Type B pancreatic cell (in vitro differentiated cells): ENCODE measurements around the gene IL36B. TPM values are rescaled to one million over a fixed set of nuclear protein-coding genes. Genes with fewer than 3 reads are reported as not detected.

Source experiments
- DNase-seq: peaks from one replicate; pipeline ENCODE4 v3.0.0; 2021; ENCODE audit warnings: mixed read lengths; ENCODE audit not compliant: unreplicated experiment; ENCODE audit errors: extremely low spot score
- H3K27ac Mint-ChIP-seq: 2 replicates; pipeline ENCODE4 v1.8.0; 2021; ENCODE audit warnings: mild to moderate bottlenecking, mixed read lengths
- H3K27me3 Mint-ChIP-seq: 2 replicates; pipeline ENCODE4 v1.8.0; 2021; ENCODE audit warnings: mixed read lengths
- H3K36me3 Mint-ChIP-seq: 2 replicates; pipeline ENCODE4 v1.8.0; 2021; ENCODE audit warnings: mixed read lengths
- H3K4me1 Mint-ChIP-seq: one replicate; pipeline ENCODE4 v1.8.0; 2021; ENCODE audit warnings: mixed read lengths; ENCODE audit not compliant: unreplicated experiment
- H3K4me3 Mint-ChIP-seq: 2 replicates; pipeline ENCODE4 v1.8.0; 2021; ENCODE audit warnings: mild to moderate bottlenecking, mixed read lengths
- H3K9me3 Mint-ChIP-seq: 2 replicates; pipeline ENCODE4 v1.8.0; 2021; ENCODE audit warnings: mixed read lengths
- CTCF ChIP-seq: fragments of 200-600 bp; sonication (generic); conservative IDR thresholded peaks from 2 replicates; pipeline ENCODE4 v1.5.0; 2021; ENCODE audit warnings: antibody characterized with exemption, mild to moderate bottlenecking
- total RNA-seq: library from RNA; stranded (reverse); gene quantifications from 2 replicates; pipeline ENCODE4 v1.2.1, GENCODE V29; 2021; ENCODE audit warnings: low replicate concordance

The IL36B gene
- total RNA-seq, 1 donor from 2014 or later: not detected

- Mint-ChIP-seq H3K27me3 (peaks cover 24% of the 10 kb centered on the region), H3K9me3 (no peaks in the 10 kb centered on the region), H3K4me1 (no peaks in the 10 kb centered on the region), H3K4me3 (no peak overlapping the region), H3K36me3 (no peaks in the 10 kb centered on the region), H3K27ac (no peak overlapping the region)
- TF ChIP-seq CTCF: no peak
- DNase-seq: no peak
Measured at GRCh38 chr2:113038291-113038690, 14.4 kb downstream of the IL36B start.

DNA sequence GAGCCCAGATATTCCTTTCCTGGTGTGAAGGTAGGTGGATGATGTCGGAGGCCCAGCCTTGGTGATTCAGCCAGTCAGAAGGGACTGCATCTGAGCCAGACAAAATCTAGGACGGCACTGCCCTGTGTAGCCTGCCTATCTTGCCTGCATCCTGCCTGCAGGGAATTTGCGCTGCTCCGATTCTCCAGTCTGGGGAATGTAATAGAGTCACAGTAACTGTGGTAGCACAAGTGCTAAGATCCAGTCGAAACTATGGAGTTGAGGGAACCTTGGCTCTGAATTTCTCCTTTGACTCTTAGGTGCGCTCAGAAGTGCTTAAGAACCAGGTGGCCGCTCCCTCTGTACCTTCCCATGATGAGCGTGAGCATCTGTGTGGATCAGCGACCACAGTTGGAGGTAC, 15.9 kb downstream of the IL36B start:
- H3K4me3 Mint-ChIP-seq: no peak overlapping the region
- no peaks in the 10 kb centered on the region for H3K4me1 Mint-ChIP-seq
- DNase-seq: no peak
- TF ChIP-seq CTCF: no peak
- no peaks in the 10 kb centered on the region for H3K9me3 Mint-ChIP-seq
- H3K27me3 Mint-ChIP-seq: peaks cover 25% of the 10 kb centered on the region
- no peaks in the 10 kb centered on the region for H3K36me3 Mint-ChIP-seq
- no peak overlapping the region for H3K27ac Mint-ChIP-seq

DNA sequence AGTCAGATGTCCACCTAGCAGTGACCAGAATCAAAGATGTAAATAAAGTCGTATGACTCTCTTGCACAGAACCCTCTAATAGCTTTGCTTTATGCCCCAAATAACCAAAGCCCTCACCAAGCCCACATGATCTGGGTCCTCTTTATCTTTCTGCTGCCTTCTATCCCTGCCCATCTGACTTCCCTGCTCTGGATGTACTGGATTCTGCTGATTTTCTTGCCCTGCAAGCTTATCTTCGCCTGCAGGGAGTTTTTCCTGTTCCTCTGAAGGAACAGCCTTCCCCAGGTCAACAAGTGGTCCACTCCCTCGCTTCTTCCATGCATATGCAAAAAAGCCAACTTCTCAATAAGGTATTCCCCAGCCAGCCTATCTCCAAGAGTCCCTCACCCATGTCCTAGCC, 18.7 kb downstream of the IL36B start:
- DNase-seq: no peak
- H3K36me3 Mint-ChIP-seq: no peaks in the 10 kb centered on the region
- H3K27me3 Mint-ChIP-seq: peaks cover 37% of the 10 kb centered on the region
- no peaks in the 10 kb centered on the region for H3K4me1 Mint-ChIP-seq
- TF ChIP-seq CTCF: no peak
- no peak overlapping the region for H3K4me3 Mint-ChIP-seq
- no peak overlapping the region for H3K27ac Mint-ChIP-seq
- no peaks in the 10 kb centered on the region for H3K9me3 Mint-ChIP-seq

- Mint-ChIP-seq H3K4me1 (no peaks in the 10 kb centered on the region), H3K9me3 (no peaks in the 10 kb centered on the region), H3K27ac (no peak overlapping the region), H3K27me3 (peaks cover 46% of the 10 kb centered on the region), H3K4me3 (no peak overlapping the region), H3K36me3 (no peaks in the 10 kb centered on the region)
- no peak for DNase-seq
- no peak for TF ChIP-seq CTCF
Measured at GRCh38 chr2:113032737-113033136, 19.9 kb downstream of the IL36B start.

DNA sequence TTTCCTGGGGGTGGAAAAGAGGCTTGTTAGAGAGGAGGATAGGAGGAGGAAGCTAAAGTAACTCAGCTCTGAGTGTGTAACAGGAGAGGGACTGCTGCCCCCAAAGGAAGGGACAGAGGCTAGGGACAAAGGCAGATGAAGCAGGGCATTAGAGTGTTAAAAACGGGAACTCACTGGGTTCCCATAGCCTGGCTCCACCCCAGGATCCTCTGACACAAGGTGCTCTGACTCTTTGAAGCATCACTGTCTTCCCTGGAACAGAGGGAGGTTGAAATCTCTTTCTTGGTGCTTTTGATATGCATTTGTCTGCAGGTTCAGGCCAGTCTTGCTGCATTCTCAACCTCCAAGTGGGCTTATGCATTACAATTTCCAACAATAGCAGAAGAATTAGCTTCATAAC, 24.6 kb downstream of the IL36B start:
- Mint-ChIP-seq H3K9me3 (no peaks in the 10 kb centered on the region), H3K27me3 (peaks cover 81% of the 10 kb centered on the region), H3K27ac (no peak overlapping the region), H3K4me3 (no peak overlapping the region), H3K36me3 (no peaks in the 10 kb centered on the region), H3K4me1 (no peaks in the 10 kb centered on the region)
- DNase-seq: no peak
- no peak for TF ChIP-seq CTCF

GRCh38 chr2:113027691-113028090, 25.0 kb downstream of the IL36B start:
- peaks cover 83% of the 10 kb centered on the region for H3K27me3 Mint-ChIP-seq
- no peaks in the 10 kb centered on the region for H3K4me1 Mint-ChIP-seq
- no peak overlapping the region for H3K27ac Mint-ChIP-seq
- DNase-seq: no peak
- no peaks in the 10 kb centered on the region for H3K9me3 Mint-ChIP-seq
- TF ChIP-seq CTCF: no peak
- H3K36me3 Mint-ChIP-seq: no peaks in the 10 kb centered on the region
- no peak overlapping the region for H3K4me3 Mint-ChIP-seq
